Natural killer cell (primary cell): ENCODE data around the gene TECPR1. TPM values are rescaled to one million over a fixed set of nuclear protein-coding genes. Genes with fewer than 3 reads are reported as not detected.

Experiments
- ATAC-seq, 3 donors: fragments of 150-1000 bp in 2 of 3; fragments of 200-7000 bp in 1 of 3; cut with Tn5 transposase; 1 replicate in 1 of 3; 2 replicates in 2 of 3; pipeline ENCODE4 v1.10.0; 2021; ENCODE audit warnings: mild to moderate bottlenecking in 2 of 3, moderate library complexity in 2 of 3
- DNase-seq, 2 donors: peaks; one replicate each; pipeline versions ENCODE4 v3.0.0 to v3.0.0-alpha.2; 2013 to 2021; ENCODE audit warnings: mixed read lengths in 1 of 2
- H3K27ac ChIP-seq: one replicate; pipeline ENCODE4 v1.5.1; 2013; ENCODE audit warnings: mild to moderate bottlenecking, low read length
- H3K27me3 ChIP-seq: one replicate; pipeline ENCODE4 v1.6.1; 2013; ENCODE audit warnings: low read length; ENCODE audit not compliant: control insufficient read depth, insufficient read depth
- H3K36me3 ChIP-seq: one replicate; pipeline ENCODE4 v1.6.1; 2013; ENCODE audit warnings: low read length; ENCODE audit not compliant: control insufficient read depth, insufficient read depth
- H3K4me1 ChIP-seq: one replicate; pipeline ENCODE4 v1.6.1; 2013; ENCODE audit warnings: low read length; ENCODE audit not compliant: control insufficient read depth, insufficient read depth
- H3K4me3 ChIP-seq: one replicate; pipeline ENCODE4 v1.5.1; 2013; ENCODE audit warnings: low read length
- H3K9me3 ChIP-seq: one replicate; pipeline ENCODE4 v1.6.1; 2013; ENCODE audit warnings: low read length; ENCODE audit not compliant: control insufficient read depth, insufficient read depth
- H3K27ac Mint-ChIP-seq, 2 donors: one replicate each; pipeline ENCODE4 v1.8.0; 2022; ENCODE audit warnings: mild to moderate bottlenecking in 2 of 2, mixed read lengths in 2 of 2, moderate library complexity in 1 of 2
- H3K27me3 Mint-ChIP-seq, 2 donors: one replicate each; pipeline ENCODE4 v1.8.0; 2022; ENCODE audit warnings: low read depth in 2 of 2, mixed read lengths in 2 of 2
- H3K36me3 Mint-ChIP-seq: one replicate; pipeline ENCODE4 v1.8.0; 2022; ENCODE audit warnings: mixed read lengths
- H3K4me1 Mint-ChIP-seq, 2 donors: one replicate each; pipeline ENCODE4 v1.8.0; 2022; ENCODE audit warnings: mixed read lengths in 2 of 2
- H3K4me3 Mint-ChIP-seq: one replicate; pipeline ENCODE4 v1.8.0; 2022; ENCODE audit warnings: mild to moderate bottlenecking, moderate library complexity, mixed read lengths
- H3K9me3 Mint-ChIP-seq, 2 donors: one replicate each; pipeline ENCODE4 v1.8.0; 2022; ENCODE audit warnings: mixed read lengths in 2 of 2
- WGBS: methylation state at CpG from one replicate; pipeline ENCODE4 v1.1.7; 2013; ENCODE audit warnings: missing lambda C conversion rate; ENCODE audit not compliant: insufficient coverage; 5-methylcytosine and 5-hydroxymethylcytosine counted together
- intact Hi-C: fragments of 100-400 bp; cut with micrococcal nuclease; formaldehyde crosslinking; loops from one replicate; pipeline ENCODE4 v1.14.2; 2022
- total RNA-seq, 4 donors: library from RNA; stranded (reverse); fragments of 120-200 nt in 1 of 4; gene quantifications; one replicate each; pipeline versions ENCODE4 v1.2.3 to v1.2.4, GENCODE V29; 2013 to 2022
- TF ChIP-seq, protein P1 (sequence below): fragments of 200-600 bp; IDR thresholded peaks from one replicate; pipeline ENCODE4 v1.8.0; 2022; ENCODE audit warnings: antibody characterized with exemption

The TECPR1 gene
- total RNA-seq, 3 donors from 2014 or later (not counting 1 experiment from before 2014, with no cell fraction given): 68.8 to 76.7 (median 70.3) TPM

DNA sequence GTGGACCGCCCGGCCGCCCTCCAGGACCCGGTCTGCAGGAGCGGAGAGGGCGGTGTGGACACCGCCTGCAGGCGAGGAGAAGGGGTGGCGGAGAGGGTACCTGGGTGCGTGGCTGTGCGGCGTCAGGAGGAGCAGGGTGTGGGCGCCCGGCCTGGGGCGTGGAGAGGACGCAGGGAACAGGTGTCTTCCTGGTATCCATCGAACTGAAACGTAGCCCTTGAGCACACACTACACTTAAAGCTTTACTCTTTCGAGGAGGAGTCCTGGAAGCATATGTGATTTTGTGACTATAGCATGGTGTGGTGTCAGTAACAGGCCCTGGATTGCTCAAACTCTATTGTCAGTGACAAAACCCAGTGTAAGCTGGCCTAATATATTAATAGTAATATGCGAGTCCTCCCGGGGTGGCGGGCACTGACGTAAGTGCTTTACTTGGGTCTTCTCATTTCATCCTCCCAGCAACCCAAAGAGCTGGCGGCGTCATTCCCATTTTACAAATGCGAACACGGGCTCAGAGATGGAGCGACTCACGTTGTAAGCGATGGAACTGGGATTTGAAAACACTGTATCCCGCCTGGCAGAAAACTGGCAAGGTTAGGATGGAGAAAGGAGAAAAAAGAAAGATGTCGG, 508 bp upstream of the TECPR1 start:
- Histone ChIP-seq H3K27me3 (no peaks in the 10 kb centered on the region), H3K4me3 (peak overlapping the region; percentile 66), H3K4me1 (peaks cover 42% of the 10 kb centered on the region), H3K36me3 (peaks cover 6% of the 10 kb centered on the region), H3K9me3 (no peaks in the 10 kb centered on the region), H3K27ac (peak overlapping the region; percentile 69)
- intact Hi-C loops: loop anchor here (2.0 to 10.0 kb wide), 2 partner anchors 28 to 118 kb away; partner anchors contain the start of gene BRI3
- Mint-ChIP-seq H3K9me3 (no peaks in the 10 kb centered on the region), H3K27me3 (no peaks in the 10 kb centered on the region), H3K4me1 (peaks cover 59 to 62% of the 10 kb centered on the region in 2 donors), H3K4me3 (peak overlapping the region; percentile 94), H3K27ac (peak overlapping the region; percentile 86 to 99), H3K36me3 (no peaks in the 10 kb centered on the region)
- DNase-seq (no peak), ATAC-seq (peak in 1 of 3 donors; percentile 3)
- WGBS: 32% methylated on average over 31 of the region's 32 CpGs
- TF ChIP-seq, protein P1, sequence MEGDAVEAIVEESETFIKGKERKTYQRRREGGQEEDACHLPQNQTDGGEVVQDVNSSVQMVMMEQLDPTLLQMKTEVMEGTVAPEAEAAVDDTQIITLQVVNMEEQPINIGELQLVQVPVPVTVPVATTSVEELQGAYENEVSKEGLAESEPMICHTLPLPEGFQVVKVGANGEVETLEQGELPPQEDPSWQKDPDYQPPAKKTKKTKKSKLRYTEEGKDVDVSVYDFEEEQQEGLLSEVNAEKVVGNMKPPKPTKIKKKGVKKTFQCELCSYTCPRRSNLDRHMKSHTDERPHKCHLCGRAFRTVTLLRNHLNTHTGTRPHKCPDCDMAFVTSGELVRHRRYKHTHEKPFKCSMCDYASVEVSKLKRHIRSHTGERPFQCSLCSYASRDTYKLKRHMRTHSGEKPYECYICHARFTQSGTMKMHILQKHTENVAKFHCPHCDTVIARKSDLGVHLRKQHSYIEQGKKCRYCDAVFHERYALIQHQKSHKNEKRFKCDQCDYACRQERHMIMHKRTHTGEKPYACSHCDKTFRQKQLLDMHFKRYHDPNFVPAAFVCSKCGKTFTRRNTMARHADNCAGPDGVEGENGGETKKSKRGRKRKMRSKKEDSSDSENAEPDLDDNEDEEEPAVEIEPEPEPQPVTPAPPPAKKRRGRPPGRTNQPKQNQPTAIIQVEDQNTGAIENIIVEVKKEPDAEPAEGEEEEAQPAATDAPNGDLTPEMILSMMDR: no peak

DNA sequence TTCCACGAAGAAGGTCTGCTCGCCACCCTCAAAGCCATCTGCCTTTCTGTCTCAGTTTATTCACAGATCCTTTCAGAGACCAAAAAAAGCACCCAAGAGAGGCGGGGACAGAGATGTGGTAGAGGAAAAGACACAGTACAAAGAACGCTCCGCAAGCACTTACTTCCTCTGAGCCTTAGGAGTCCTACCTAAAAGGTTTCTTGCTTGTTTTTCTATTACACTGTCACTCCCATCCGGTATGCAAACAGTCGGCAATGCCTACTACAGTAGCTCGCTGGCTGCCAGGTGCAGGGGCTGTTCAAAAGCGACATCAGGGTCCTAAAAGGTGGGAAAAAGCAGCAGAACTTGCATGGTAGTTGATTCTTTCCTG, 816 bp downstream of the TECPR1 start:
- peaks cover 42% of the 10 kb centered on the region for H3K4me1 ChIP-seq
- TF ChIP-seq, protein P1: no peak
- intact Hi-C loops: loop anchor here (10.0 kb wide), 1 partner anchor 116 kb away; no protein-coding TSS in a partner anchor

DNA sequence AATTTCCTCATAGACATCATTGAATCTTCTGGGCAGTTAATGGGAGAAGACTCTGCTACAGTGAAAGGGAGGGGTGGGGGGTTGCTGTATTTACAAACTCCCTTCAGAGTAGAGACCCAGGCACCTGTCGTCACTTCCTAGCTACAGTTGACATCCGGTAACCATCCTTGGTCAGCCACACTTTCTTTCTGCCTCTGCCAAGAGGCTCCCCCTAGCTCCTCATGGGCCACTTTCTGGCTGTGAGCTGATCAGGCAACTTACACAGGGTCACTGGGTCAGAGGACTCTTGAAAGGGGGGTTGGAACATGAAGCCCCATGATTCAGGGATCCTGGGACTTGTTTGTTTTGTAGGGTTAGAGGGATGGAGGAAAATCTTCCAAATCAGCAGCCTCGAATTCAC, 1.2 kb downstream of the TECPR1 start:
- no peaks in the 10 kb centered on the region for H3K9me3 ChIP-seq
- Mint-ChIP-seq H3K9me3 (no peaks in the 10 kb centered on the region), H3K4me1 (peaks cover 49 to 51% of the 10 kb centered on the region in 2 donors), H3K36me3 (no peaks in the 10 kb centered on the region), H3K27ac (peak overlapping the region; percentile 86 to 99), H3K4me3 (peak overlapping the region; percentile 94), H3K27me3 (no peaks in the 10 kb centered on the region)
- TF ChIP-seq, protein P1: no peak
- H3K4me1 ChIP-seq: peaks cover 42% of the 10 kb centered on the region
- 56% methylated on average over 3 of the region's 3 CpGs for WGBS
- no peak for ATAC-seq
- intact Hi-C loops: loop anchor here (10.0 kb wide), 1 partner anchor 116 kb away; no protein-coding TSS in a partner anchor
- peak overlapping the region; percentile 83 for H3K4me3 ChIP-seq
- H3K36me3 ChIP-seq: no peaks in the 10 kb centered on the region
- H3K27ac ChIP-seq: peak overlapping the region; percentile 71
- DNase-seq: peak in 1 of 2 donors; percentile 79
- H3K27me3 ChIP-seq: no peaks in the 10 kb centered on the region

More for the DNA sequence above, 816 bp downstream of the TECPR1 start:
- peak; percentile 5 to 38 (median 11) for ATAC-seq
- H3K27me3 Mint-ChIP-seq: no peaks in the 10 kb centered on the region
- H3K9me3 Mint-ChIP-seq: no peaks in the 10 kb centered on the region
- peak overlapping the region; percentile 83 for H3K4me3 ChIP-seq
- no peaks in the 10 kb centered on the region for H3K36me3 Mint-ChIP-seq
- no peaks in the 10 kb centered on the region for H3K27me3 ChIP-seq
- peak overlapping the region; percentile 86 to 99 for H3K27ac Mint-ChIP-seq
- DNase-seq: peak in 1 of 2 donors; percentile 82
- H3K9me3 ChIP-seq: no peaks in the 10 kb centered on the region
- peaks cover 50 to 54% of the 10 kb centered on the region in 2 donors for H3K4me1 Mint-ChIP-seq
- H3K4me3 Mint-ChIP-seq: peak overlapping the region; percentile 94
- H3K27ac ChIP-seq: peak overlapping the region; percentile 71
- 10% methylated on average over 8 of the region's 9 CpGs for WGBS
- no peaks in the 10 kb centered on the region for H3K36me3 ChIP-seq
